NCI-H226 (cell line): ENCODE data around the gene CALHM3.

Experiments
- DNase-seq: peaks from one replicate; pipeline ENCODE4 v3.0.0-alpha.2; 2015

The CALHM3 gene

DNA sequence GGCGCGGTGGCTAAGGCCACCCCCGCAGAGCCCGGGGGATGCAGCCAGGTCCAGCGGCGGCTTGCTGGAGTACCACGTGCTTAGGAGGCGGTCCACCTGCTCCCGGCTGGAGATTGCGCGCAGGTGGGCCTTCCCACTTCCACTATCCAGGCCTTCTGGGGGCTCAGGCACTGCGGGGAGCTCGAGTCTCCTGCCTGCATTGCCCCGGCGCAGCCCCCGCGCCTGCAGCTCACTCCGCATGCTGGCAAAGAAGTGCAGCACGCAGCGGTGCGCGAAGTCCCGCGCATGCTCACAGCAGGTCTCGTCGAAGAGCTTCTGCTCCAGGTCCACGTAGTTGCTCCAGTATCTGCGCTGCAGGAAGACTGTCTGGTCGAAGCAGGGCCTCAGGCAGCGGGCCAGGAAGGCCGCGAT lies 5.8 kb downstream of the CALHM3 start:
- DNase-seq = no peak

DNA sequence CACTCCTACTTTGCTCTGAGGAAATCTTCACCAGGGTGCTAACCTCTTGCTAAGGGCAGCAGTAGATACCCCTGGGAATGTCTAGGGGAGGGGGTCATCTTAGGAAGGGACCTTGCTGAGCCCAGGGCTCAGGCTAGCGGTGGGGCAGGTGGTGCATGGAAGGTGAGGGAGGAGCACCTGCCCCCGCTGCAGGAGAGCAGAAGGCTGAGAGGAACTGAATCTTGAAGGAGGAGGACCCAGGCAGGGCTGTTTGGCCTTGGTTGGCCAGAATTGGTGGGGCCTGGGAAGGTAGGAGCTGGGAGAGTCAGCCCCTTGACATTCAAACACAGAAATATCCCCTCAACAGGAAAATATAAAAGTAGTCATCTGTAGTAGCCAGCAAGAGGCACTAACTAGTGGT lies 7.0 kb downstream of the CALHM3 start:
- DNase-seq = no peak

- DNase-seq = no peak
Observed at GRCh38 chr10:103470761-103471653, 8.0 kb downstream of the CALHM3 start.

DNA sequence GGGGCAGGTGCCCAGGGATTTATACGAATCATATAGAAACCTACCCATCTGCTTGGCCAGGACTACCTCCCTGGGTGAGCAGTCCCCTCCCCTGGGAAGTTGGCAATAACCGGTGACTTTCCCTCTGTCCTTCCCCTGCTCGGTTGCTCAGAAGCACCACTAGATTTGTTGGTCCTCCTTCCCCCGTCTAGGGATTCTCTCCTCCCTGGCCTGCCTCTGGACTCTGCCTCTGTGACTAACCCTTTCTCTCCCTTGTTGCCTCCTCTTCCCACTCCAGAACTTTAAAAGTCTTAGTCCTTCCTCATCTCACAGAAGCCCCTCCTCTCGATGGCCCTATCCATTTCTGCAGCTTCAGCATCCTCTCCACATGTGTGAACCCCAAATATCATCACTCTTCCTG lies 9.8 kb downstream of the CALHM3 start:
- no peak for DNase-seq

- DNase-seq = no peak
Observed at GRCh38 chr10:103467406-103467805, 11.6 kb downstream of the CALHM3 start.

DNA sequence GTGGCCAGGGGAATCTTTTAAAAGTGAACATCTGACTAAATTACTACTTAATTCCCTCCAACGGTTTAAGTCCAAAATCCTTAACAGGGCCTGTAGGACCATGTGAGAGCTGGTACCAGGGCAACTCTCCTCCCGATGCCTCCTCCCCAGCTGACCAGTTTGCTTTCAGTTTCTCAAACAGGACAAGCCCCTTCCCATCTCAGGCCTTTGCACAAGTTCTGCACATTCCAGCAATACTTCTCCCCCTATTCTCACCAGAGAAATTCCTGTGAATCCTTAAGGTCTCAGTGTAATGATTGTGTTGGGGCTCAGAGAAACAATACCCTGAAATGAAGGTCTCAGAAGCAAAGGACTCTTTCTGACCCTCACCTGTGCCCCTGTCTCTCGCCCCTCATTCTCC lies 12.3 kb downstream of the CALHM3 start:
- no peak for DNase-seq

DNA sequence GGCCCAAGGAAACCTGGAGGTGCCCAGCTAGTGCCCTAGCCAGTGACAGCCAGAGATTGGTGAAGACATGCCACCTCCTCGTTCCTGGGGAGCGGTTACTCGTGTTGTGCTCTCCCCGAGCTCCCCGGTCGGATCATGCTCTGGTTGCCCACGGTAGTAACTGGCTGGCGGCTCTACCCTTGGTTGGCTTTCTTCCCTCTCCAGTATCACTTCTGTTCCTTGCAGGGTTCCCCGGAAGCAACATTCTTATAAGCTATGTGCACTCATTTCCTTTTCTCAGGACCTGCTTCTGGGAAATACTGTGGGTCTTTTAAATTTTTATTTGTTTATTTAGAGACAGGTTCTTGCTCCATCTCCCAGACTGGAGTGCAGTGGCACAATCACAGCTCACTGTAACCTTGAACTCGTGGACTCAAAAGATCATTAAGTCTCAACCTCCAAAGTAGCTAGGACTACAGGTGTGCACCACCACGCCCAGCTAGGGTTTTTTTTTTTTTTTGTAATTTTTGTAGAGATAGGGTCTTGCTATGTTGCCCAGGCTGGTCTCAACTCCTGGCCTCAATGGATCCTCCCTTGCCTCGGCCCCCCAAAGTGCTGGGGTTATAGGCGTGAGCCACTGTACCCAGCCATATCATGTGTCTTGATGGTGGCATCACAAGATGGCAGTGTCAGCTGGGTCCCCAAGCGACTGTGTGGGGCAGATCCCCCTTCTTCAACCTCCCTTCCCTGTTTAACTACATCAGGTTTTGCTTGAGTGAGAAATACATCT lies 13.4 kb downstream of the CALHM3 start:
- DNase-seq = no peak

GRCh38 chr10:103463499-103463898 lies 15.5 kb downstream of the CALHM3 start:
- DNase-seq = no peak

DNA sequence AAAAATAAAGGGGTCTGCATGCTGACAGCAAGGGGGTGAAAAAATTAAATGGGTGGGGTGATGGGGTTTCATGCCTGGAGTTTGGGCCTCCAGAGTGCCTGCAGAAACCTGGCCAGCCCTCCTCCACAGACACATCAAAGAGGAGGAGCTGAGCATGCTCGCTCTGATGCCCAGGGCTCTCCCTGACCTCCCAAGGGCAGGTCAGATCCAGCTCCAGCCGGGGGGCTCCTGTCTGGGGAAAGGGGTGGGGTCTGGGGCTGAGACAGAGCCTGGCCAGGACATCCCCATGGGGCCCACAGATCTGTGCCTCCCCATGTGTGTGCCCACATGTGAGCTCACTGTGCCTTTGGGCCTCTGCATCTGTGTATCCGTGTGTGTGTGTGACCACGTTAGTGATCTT lies 19.4 kb downstream of the CALHM3 start:
- no peak for DNase-seq

DNA sequence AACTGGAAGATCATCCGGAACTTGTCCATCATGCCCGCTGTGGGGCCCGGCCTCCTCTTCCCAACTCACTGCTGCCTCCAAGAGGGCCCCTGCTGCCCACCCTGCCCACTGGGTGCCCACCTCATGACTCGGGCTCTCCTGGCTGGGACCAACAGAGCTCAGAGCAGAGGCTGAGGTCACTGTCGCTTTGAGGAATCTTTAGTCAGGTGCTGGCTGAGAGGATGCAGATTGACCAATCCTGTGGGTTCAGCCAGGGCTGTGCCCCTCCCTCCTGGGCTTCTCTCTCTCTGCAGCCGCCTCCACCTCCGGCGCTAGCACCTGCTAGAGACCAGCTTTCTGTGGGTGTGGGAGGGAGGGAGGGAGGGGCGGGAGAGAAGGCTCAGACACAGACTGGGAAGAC lies 20.3 kb downstream of the CALHM3 start, which contains the start of gene CALHM1:
Gene CALHM1, minus strand, starts transcription at position 181 of the 400 bp plus-strand sequence. Its CDS starts 149 bp downstream, at position 32.
- peak; percentile 55 for DNase-seq

- no peak for DNase-seq
Observed at GRCh38 chr10:103457896-103458583, 21.0 kb downstream of the CALHM3 start.

- DNase-seq = no peak
Observed at GRCh38 chr10:103457176-103457712, 21.8 kb downstream of the CALHM3 start.

DNA sequence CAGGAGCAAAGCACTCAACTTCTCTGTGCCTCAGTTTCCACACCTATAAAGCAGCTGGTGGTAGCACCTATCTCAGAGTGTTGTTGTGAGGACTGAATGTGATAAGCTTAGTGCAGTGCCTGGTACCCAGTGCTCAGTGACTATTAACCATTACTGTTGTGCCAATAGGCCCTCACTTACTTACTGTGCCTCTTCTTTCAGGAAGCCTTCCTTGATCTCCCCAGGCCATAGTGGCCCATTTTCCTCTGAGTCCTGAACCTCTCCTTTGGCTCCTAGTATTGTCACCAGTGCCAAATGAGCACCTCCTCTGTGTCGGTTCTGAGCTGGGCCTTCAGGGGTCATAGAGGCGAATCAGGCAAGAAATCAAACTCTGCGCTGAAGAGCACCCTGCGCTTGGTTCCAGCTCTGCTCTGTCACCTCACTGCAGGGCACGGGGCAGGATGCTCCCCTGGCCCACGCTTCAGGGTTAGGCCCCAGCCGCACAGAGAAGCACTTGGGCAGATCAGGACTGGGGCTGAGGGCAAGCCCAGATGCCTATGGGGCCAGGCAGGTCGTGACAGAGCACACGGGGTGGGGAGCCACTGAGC lies 22.9 kb downstream of the CALHM3 start:
- DNase-seq = no peak

GRCh38 chr10:103455235-103455634 lies 23.8 kb downstream of the CALHM3 start:
- no peak for DNase-seq

GRCh38 chr10:103454026-103454425 lies 25.0 kb downstream of the CALHM3 start:
- no peak for DNase-seq

GRCh38 chr10:103452506-103453230 lies 26.4 kb downstream of the CALHM3 start:
- DNase-seq = no peak

DNA sequence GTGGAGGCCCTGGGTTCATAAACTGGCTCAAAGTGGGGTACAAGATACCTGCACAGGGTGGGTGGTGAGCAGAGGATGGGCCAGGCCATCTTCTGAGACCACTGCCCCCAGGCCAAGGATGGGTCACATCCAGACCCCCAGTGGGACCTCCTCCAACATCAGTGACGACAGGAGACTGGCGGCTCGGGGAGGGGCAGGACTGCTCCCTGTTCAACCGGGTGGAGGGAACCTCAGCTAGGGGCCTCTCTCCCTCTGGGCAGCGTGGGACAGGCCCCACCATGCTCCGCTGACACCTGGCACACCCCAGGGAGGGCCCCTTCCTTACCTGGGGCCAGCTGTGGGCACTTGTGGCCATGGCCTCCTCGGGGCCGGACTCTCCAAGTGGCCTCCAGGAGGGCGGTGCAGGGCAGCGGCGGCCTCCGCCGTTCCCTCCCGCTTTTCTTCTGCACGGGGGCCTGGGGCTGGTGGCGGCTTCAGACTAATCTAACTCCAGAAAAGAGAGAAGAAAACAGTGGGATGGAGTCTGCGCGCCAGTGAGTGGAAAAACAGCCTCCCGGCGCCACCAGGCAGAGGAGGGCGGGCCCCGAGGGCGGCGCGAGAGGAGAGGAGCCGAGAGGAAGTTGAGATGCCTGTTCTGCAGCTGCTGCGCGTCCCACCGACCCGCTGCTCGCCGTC lies 27.1 kb downstream of the CALHM3 start, which contains the start of gene CALHM2:
Gene CALHM2, minus strand, starts transcription at position 540 of the 675 bp plus-strand sequence. CDS start 2,429 bp downstream, outside the sequence.
- DNase-seq = peak; percentile 61

DNA sequence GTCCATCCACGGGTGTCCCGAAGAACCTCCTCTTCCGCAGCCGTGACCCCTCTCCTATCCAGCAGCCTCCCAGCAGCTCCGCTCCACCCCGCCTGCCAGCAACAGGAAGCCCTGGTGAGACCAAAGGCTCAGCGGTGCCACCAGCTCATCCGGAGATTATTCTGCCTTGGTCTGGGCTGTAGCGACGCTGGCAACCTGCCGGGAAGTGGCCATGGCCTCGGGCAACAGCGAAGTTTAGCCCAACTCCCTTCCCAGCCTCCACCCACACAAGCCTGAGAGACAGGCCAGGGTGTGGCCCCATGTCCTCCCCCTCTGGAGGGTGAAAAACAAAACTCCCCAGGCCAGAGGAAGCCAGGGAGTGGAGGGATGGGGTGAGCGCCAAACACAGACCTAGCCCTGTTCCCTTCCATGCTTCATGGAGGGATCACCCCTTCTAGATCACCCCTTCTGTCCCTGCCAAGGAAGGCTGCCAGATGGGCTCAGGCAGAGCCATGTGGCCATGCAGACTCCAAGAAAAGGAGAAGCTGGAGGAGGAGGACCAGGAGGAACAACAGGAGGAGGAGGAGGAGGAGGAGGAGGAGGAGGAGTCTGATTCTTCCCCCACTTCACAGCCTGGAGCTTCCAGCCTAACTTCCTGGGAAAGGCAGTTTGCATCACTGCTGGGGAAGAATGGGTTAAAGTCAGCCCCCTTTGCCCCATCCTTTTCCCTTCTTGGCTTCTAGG lies 27.8 kb downstream of the CALHM3 start:
- DNase-seq = peak; percentile 49

DNA sequence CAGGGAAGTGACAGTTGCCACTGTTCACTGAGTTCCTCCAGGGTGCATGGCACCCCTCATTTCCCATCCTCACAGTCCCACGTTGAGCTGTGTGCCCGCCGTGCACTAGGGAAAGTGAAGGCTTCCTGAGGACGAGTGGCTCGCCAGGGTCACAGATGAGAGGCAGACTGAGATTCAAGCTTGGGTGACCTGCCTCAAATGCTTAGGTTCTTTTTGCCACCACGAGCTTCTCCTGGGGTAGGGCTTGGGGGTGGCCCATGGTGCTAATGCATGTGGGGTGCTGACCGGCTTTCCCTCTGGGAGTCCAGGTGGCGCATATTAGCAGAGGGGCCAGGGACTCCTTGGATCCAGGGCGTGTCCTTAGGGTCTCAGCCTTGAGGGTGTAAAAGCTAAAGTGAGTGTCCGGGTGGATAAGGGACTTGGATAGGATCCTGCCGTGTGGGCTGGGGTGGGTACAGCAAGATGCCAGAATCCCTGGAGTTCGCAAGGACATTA lies 28.8 kb downstream of the CALHM3 start:
- DNase-seq = no peak
